Upper lobe of left lung (tissue), 6 donors: ENCODE data around the gene OR10G8. TPM values are rescaled to one million over a fixed set of nuclear protein-coding genes. Genes with fewer than 3 reads are reported as not detected.
A peak's percentile ranks its signal among the peaks of the same experiment; 100 is the strongest.

ENCODE experiments used
- ATAC-seq, 2 donors: fragments of 200-7000 bp; cut with Tn5 transposase; one replicate each; pipeline ENCODE4 v1.9.1; 2022; ENCODE audit warnings: mild to moderate bottlenecking in 2 of 2, moderate library complexity in 2 of 2; ENCODE audit not compliant: low FRiP score in 2 of 2
- DNase-seq, 2 donors: peaks; one replicate each; pipeline ENCODE4 v3.0.0-alpha.2; 2019 to 2020
- H3K27ac ChIP-seq, 4 donors: fragments of 200-600 bp; sonication (generic); one replicate each; pipeline ENCODE4 v1.5.1; 2016 to 2019
- H3K27me3 ChIP-seq, 4 donors: fragments of 200-600 bp; sonication (generic); one replicate each; pipeline ENCODE4 v1.5.1; 2017 to 2019
- H3K36me3 ChIP-seq, 4 donors: fragments of 200-600 bp; sonication (generic); one replicate each; pipeline ENCODE4 v1.5.1; 2016 to 2019
- H3K4me1 ChIP-seq, 4 donors: fragments of 200-600 bp; sonication (generic); one replicate each; pipeline ENCODE4 v1.5.1; 2018 to 2019
- H3K4me3 ChIP-seq, 4 donors: fragments of 200-600 bp; sonication (generic); one replicate each; pipeline ENCODE4 v1.5.1; 2017 to 2019; ENCODE audit warnings: mild to moderate bottlenecking in 2 of 4, moderate library complexity in 1 of 4
- H3K9me3 ChIP-seq, 4 donors: fragments of 200-600 bp; sonication (generic); one replicate each; pipeline ENCODE4 v1.5.1; 2018 to 2019
- CTCF ChIP-seq, 6 experiments: fragments of 450-650 bp in 4 of 6; fragments of 200-600 bp in 2 of 6; sonication (generic) in 2 of 6; IDR thresholded peaks; one replicate each; pipeline ENCODE4 v1.5.1; 2016 to 2019; ENCODE audit warnings: antibody characterized with exemption in 6 of 6
- EP300 ChIP-seq, 4 donors: sonication (generic); formaldehyde crosslinking; IDR thresholded peaks; one replicate each; pipeline ENCODE4 v1.5.1; 2017; ENCODE audit warnings: antibody characterized with exemption in 4 of 4, control low read depth in 2 of 4
- POLR2A ChIP-seq, 4 donors: fragments of 450-650 bp; IDR thresholded peaks; one replicate each; pipeline ENCODE4 v1.5.1; 2016 to 2017; ENCODE audit warnings: antibody characterized with exemption in 4 of 4, mild to moderate bottlenecking in 2 of 4
- POLR2AphosphoS5 ChIP-seq, 2 donors: sonication (generic); formaldehyde crosslinking; IDR thresholded peaks; one replicate each; pipeline ENCODE4 v1.5.1; 2017; ENCODE audit warnings: antibody characterized with exemption in 2 of 2
- WGBS, 2 donors: methylation state at CpG; one replicate each; pipeline ENCODE4 v1.1.5; 2017 to 2018; 5-methylcytosine and 5-hydroxymethylcytosine counted together
- total RNA-seq, 6 donors: library from RNA; depleted of rRNA in 4 of 6; stranded (reverse); fragments of >200 nt in 4 of 6; gene quantifications; one replicate each; pipeline versions ENCODE4 v1.1.0 to v1.2.1, GENCODE V29; 2016 to 2021
- donor health status: DM: no; HTN: no; CAD: no; lungs with moderate emphysema.
- donor health status: DM: no; HTN: yes; CAD: no; lungs with severe emphysema.

OR10G8 gene
- total RNA-seq, 6 donors from 2014 or later: not detected

GRCh38 chr11:124052966-124053365 is 26.4 kb downstream of the OR10G8 start:
- no peaks in the 10 kb centered on the region for H3K4me1 ChIP-seq
- TF ChIP-seq POLR2A (IDR thresholded peaks at IDR 0.05) (no peak), EP300 (IDR thresholded peaks at IDR 0.05) (no peak), POLR2AphosphoS5 (IDR thresholded peaks at IDR 0.05) (no peak), CTCF (IDR thresholded peaks at IDR 0.05) (no peak)
- DNase-seq (no peak), ATAC-seq (no peak)
- H3K27ac ChIP-seq: no peak overlapping the region
- WGBS, 2 donors: 87 to 95% methylated on average over 3 of the region's 3 CpGs
- no peaks in the 10 kb centered on the region for H3K27me3 ChIP-seq
- no peak overlapping the region for H3K4me3 ChIP-seq
- no peaks in the 10 kb centered on the region for H3K36me3 ChIP-seq
- H3K9me3 ChIP-seq: no peaks in the 10 kb centered on the region

- Histone ChIP-seq H3K9me3 (no peaks in the 10 kb centered on the region), H3K36me3 (no peaks in the 10 kb centered on the region), H3K27ac (no peak overlapping the region), H3K27me3 (no peaks in the 10 kb centered on the region), H3K4me3 (no peak overlapping the region), H3K4me1 (peaks cover 0 to 17% (median 10%) of the 10 kb centered on the region in 4 donors)
- WGBS, 2 donors: 52 to 53% methylated on average over 4 of the region's 4 CpGs
- ATAC-seq (no peak), DNase-seq (no peak)
- TF ChIP-seq POLR2AphosphoS5 (IDR thresholded peaks at IDR 0.05): no peak
- no peak for TF ChIP-seq EP300 (IDR thresholded peaks at IDR 0.05)
- TF ChIP-seq POLR2A (IDR thresholded peaks at IDR 0.05): no peak
- TF ChIP-seq CTCF (IDR thresholded peaks at IDR 0.05): no peak
Observed at GRCh38 chr11:124068601-124069110, 42.1 kb downstream of the OR10G8 start.

- Histone ChIP-seq H3K4me3 (peak overlapping the region in 3 of 4 donors; percentile 3 to 13 (median 10)), H3K4me1 (peaks cover 0 to 17% (median 10%) of the 10 kb centered on the region in 4 donors), H3K27me3 (no peaks in the 10 kb centered on the region), H3K27ac (no peak overlapping the region), H3K9me3 (no peaks in the 10 kb centered on the region), H3K36me3 (no peaks in the 10 kb centered on the region)
- 29 to 43% methylated on average over 13 to 28 of the region's 28 CpGs for WGBS, 2 donors
- TF ChIP-seq POLR2A (IDR thresholded peaks at IDR 0.05) (no peak), CTCF (IDR thresholded peaks at IDR 0.05) (peak in 4 of 6 experiments; percentile 34 to 40 (median 36))
- DNase-seq (peak; percentile 13 to 59), ATAC-seq (peak; percentile 75 to 79)
Observed at GRCh38 chr11:124069429-124070401, 43.1 kb downstream of the OR10G8 start.

- 4% methylated on average over 8 of the region's 8 CpGs for WGBS, 2 donors
- no peak overlapping the region for H3K4me3 ChIP-seq
- ATAC-seq (peak in 1 of 2 donors; percentile 80), DNase-seq (peak in 1 of 2 donors; percentile 66)
- H3K4me1 ChIP-seq: peaks cover 2 to 20% (median 15%) of the 10 kb centered on the region in 4 donors
- no peaks in the 10 kb centered on the region for H3K36me3 ChIP-seq
- peaks cover 0 to 6% (median 0%) of the 10 kb centered on the region in 4 donors for H3K27me3 ChIP-seq
- no peaks in the 10 kb centered on the region for H3K9me3 ChIP-seq
- H3K27ac ChIP-seq: no peak overlapping the region
- TF ChIP-seq POLR2A (IDR thresholded peaks at IDR 0.05) (no peak), CTCF (IDR thresholded peaks at IDR 0.05) (peak; percentile 52 to 71 (median 60))
Observed at GRCh38 chr11:124070915-124071622, 44.5 kb downstream of the OR10G8 start.
